ENCODE measurements around the gene SLC17A9.
A peak's percentile ranks its signal among the peaks of the same experiment; 100 is the strongest.
"Not testable (repeated sequence)": the region's sequence is repeated elsewhere in the genome, so short reads cannot be mapped to it uniquely, and the experiment has no call there.

The SLC17A9 gene

DNA sequence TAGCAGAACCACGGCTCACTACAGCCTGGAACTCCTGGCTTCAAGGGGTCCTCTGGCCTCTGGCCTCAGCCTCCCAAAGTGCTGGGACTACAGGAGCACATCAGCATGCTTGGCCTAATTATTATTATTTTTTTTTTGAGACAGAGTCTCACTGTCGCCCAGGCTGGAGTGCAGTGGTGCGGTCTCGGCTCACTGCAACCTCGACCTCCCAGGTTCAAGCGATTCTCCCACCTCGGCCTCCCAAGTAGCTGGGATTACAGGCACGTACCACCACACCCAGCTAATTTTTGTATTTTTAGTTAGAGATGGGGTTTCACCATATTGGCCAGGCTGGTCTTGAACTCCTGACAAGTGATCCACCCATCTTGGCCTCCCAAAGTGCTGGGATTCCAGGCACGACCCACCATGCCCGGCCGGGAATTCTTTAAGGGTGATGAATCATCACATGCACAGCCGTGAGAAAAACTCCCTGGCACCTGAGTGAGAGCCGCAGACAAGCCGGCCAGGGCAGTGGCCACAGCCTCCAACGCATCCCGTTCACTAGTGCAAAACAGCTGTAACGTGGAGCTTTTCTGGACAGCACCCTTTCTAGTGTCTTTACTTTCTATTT, 29.3 kb upstream of the SLC17A9 start:
- peak overlapping the region; percentile 99 for H3K9ac ChIP-seq (ENCODE audit: low read length)
- H3K4me1 ChIP-seq (ENCODE audit: control insufficient read depth, insufficient read depth, low read length) = peaks cover 72% of the 10 kb centered on the region
- peak overlapping the region; percentile 93 for H3K4me3 ChIP-seq (ENCODE audit: low read length)
- H3K27me3 ChIP-seq (replicated peaks; ENCODE audit: control insufficient read depth, insufficient read depth, low read length); H3K9me3 ChIP-seq (ENCODE audit: control insufficient read depth, low read length); H3K36me3 ChIP-seq (ENCODE audit: control insufficient read depth, insufficient read depth, low read length, severe bottlenecking): not testable (repeated sequence)
- DNase-seq (ENCODE audit: low read depth) = peak; percentile 59

DNA sequence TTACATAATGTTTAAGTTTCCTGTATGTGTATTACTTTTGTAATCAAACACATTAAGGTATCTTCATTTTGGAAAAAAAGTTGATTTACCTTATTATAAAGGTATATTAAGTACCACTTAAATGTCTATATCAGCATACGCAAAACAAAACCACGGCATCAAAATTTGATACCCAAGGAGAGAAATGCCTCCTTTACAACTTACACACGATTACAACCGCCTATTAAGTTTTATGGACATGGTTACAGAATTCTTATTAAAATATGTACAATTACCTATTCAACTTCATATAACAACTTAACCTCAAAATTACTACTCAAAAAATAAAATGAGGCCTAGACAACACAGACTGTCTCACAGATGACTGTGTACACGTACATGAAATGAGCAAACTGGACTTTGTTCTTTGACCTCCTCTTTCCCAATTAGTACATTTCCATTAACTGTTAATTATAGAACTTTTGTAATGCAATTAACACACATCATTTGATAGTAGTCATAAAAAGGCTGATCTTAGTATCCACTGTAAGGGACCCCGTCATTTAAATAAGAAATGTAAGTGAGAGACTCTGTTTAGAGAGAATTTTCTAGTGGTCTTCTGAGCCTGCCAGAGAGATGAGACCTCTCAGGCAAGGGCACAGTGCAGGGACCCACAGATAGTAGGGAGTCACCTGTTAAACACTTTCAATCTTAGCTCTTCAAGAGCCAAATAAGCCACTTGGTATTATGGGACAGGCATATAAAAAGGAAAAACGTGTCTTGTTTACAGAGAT, 28.7 kb upstream of the SLC17A9 start:
- H3K4me1 ChIP-seq (ENCODE audit: control insufficient read depth, insufficient read depth, low read length) = peaks cover 72% of the 10 kb centered on the region
- H3K4me3 ChIP-seq (ENCODE audit: low read length) = peak overlapping the region; percentile 93

DNA sequence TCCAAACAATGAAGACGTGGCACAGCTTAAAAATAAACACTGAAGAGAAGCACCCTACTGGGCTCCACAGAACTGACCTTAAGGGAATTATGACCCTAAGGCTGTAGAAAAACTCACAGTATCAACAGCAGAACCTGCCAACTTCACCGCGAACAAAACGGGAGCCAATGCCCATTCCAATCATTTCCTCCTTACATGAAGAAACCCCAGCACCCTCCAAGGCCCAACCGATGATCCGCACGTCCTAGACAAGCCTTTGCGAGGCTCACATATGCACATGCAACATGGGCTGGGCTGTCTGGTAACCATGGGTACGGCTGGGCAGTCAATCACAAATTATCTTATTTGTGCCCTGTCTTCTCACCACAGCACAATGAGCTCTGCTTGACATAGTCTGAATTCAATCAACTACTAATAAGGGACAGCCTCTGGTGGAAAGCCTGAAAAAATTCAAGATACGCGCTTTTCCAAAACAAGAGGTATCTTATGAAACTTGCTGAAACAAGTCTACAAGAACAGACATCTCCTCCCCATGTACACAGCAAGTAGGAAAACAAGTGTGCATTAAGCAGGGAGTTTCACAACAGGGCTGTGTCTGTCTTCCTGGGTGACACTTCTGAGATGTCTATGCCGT, 27.9 kb upstream of the SLC17A9 start:
- peak overlapping the region; percentile 99 for H3K9ac ChIP-seq (ENCODE audit: low read length)
- no peaks in the 10 kb centered on the region for H3K27me3 ChIP-seq (replicated peaks; ENCODE audit: control insufficient read depth, insufficient read depth, low read length)
- H3K36me3 ChIP-seq (ENCODE audit: control insufficient read depth, insufficient read depth, low read length, severe bottlenecking) = no peaks in the 10 kb centered on the region
- H3K4me1 ChIP-seq (ENCODE audit: control insufficient read depth, insufficient read depth, low read length) = peaks cover 71% of the 10 kb centered on the region
- DNase-seq (ENCODE audit: low read depth) = peak; percentile 70
- H3K4me3 ChIP-seq (ENCODE audit: low read length) = peak overlapping the region; percentile 93
- no peaks in the 10 kb centered on the region for H3K9me3 ChIP-seq (ENCODE audit: control insufficient read depth, low read length)

More for the DNA sequence above, 28.7 kb upstream of the SLC17A9 start:
- no peak for DNase-seq (ENCODE audit: low read depth)
- no peaks in the 10 kb centered on the region for H3K36me3 ChIP-seq (ENCODE audit: control insufficient read depth, insufficient read depth, low read length, severe bottlenecking)
- H3K27me3 ChIP-seq (replicated peaks; ENCODE audit: control insufficient read depth, insufficient read depth, low read length) = no peaks in the 10 kb centered on the region
- H3K9ac ChIP-seq (ENCODE audit: low read length) = peak overlapping the region; percentile 99
- no peaks in the 10 kb centered on the region for H3K9me3 ChIP-seq (ENCODE audit: control insufficient read depth, low read length)

DNA sequence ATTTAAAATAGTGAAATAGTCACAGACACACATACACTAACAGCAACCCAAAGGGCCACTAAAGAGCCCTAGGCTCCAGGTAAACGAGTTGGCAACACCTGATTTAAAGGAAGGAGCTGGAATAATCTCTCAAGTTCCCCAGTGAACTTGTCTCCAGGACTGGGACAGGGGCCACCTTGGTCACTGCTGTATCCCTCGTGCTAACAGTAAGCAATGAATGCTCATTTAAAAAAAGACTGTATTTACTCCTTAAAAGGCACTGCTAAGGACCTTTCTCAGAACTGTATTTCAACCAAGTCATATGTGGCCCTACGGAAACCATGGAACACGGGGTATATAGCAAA, 27.5 kb upstream of the SLC17A9 start:
- Histone ChIP-seq H3K9ac (ENCODE audit: low read length) (peak overlapping the region; percentile 99), H3K9me3 (ENCODE audit: control insufficient read depth, low read length) (no peaks in the 10 kb centered on the region), H3K4me3 (ENCODE audit: low read length) (peak overlapping the region; percentile 93), H3K27me3 (replicated peaks; ENCODE audit: control insufficient read depth, insufficient read depth, low read length) (no peaks in the 10 kb centered on the region), H3K36me3 (ENCODE audit: control insufficient read depth, insufficient read depth, low read length, severe bottlenecking) (no peaks in the 10 kb centered on the region), H3K4me1 (ENCODE audit: control insufficient read depth, insufficient read depth, low read length) (peaks cover 70% of the 10 kb centered on the region)
- no peak for DNase-seq (ENCODE audit: low read depth)

DNA sequence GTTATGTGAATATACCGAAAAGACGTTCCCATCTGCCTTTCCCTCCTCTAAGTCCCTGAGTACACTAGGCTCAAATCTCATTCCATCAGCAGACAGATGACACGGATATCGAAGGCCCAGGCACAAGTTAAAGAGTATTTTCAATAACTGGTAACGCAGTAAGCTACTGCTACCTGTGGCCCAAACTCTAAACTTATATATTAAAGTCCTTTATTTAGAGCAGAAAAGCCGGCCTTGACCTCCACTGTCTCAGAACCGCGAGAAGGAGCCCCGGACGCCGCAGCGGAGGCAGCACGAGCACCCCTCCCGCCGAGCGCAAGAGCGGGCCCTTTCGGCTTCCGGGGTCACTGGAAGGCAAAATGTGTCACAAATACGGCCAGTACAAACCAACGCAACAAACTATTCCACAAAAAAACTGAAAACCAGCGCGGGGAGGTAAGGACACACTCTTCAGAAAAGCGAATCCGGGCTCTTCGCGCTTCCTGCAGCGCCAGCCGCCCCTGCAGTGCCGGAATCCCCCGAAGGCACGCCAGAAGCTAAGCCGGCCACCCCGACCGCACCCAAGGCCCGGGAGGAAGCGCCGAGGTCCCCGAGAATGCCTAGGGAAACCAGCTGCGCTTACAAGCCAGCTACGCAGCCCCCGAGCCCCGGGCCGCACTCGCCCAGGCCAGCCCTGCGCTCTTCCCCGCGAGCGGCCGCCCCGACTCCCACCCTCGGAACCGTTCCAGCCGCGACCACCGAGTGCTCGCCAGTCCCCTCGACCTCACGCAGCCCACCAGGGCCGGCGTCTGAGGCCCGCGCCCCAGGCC, 26.9 kb upstream of the SLC17A9 start:
- Histone ChIP-seq H3K9ac (ENCODE audit: low read length) (peak overlapping the region; percentile 99), H3K36me3 (ENCODE audit: control insufficient read depth, insufficient read depth, low read length, severe bottlenecking) (no peaks in the 10 kb centered on the region), H3K4me1 (ENCODE audit: control insufficient read depth, insufficient read depth, low read length) (peaks cover 64% of the 10 kb centered on the region), H3K9me3 (ENCODE audit: control insufficient read depth, low read length) (no peaks in the 10 kb centered on the region), H3K27me3 (replicated peaks; ENCODE audit: control insufficient read depth, insufficient read depth, low read length) (no peaks in the 10 kb centered on the region), H3K4me3 (ENCODE audit: low read length) (peak overlapping the region; percentile 93)
- peak; percentile 66 for DNase-seq (ENCODE audit: low read depth)

DNA sequence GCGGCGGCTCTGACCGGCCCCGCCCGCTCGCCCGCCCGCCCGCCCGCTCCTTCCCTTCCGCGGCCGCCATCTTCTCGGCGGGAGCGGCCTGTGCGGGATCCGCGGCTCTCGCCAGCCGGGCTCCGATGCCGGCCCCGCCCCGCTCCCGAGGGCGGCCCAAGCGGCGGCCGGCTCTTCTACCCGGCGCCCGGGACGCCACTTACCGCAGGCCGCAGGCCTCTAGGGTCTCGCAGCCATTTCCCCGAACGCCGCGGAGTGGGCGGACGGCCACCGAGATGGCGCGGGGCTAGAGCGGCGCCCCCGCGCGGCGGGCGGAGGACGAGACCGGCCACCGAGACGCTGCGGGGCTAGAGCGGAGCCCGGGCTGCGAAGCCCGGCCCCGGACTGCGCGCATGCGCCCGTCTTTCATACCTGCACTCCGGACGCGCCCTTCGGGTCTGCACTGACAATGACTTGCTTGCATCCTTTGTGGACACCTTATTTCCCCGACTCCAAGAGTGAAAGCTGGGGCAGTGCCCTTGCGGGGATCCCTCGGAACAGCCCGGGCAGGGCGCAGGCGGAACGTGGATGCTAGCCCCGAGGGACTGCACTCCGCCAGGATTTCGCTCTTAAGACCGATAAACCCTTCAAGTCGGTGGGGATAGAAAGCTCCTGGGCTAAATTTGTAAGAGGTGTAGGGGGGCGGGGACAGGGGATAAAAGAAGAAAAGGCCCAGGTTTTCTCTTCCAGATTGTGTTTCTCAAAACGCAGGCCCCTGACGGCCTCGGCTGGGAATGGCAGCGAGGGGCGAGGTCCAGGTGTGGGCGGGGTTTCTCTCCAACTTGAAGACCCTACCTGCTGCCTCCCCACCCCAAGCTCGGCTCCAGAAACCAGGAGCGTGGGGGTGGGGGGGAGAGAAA, 26.0 kb upstream of the SLC17A9 start, which contains the start of gene DIDO1:
Gene DIDO1 (minus strand): TSS at position 277 of the 899 bp plus-strand sequence.
- Histone ChIP-seq H3K9ac (ENCODE audit: low read length) (peak within 1 kb of the TSS; percentile 99), H3K4me1 (ENCODE audit: control insufficient read depth, insufficient read depth, low read length) (peaks cover 55% of the 10 kb centered on the region), H3K4me3 (ENCODE audit: low read length) (peak within 1 kb of the TSS; percentile 93), H3K36me3 (ENCODE audit: control insufficient read depth, insufficient read depth, low read length, severe bottlenecking) (no peaks in the 10 kb centered on the region), H3K27me3 (replicated peaks; ENCODE audit: control insufficient read depth, insufficient read depth, low read length) (no peaks in the 10 kb centered on the region), H3K9me3 (ENCODE audit: control insufficient read depth, low read length) (no peaks in the 10 kb centered on the region)
- DNase-seq (ENCODE audit: low read depth) = peak; percentile 94

DNA sequence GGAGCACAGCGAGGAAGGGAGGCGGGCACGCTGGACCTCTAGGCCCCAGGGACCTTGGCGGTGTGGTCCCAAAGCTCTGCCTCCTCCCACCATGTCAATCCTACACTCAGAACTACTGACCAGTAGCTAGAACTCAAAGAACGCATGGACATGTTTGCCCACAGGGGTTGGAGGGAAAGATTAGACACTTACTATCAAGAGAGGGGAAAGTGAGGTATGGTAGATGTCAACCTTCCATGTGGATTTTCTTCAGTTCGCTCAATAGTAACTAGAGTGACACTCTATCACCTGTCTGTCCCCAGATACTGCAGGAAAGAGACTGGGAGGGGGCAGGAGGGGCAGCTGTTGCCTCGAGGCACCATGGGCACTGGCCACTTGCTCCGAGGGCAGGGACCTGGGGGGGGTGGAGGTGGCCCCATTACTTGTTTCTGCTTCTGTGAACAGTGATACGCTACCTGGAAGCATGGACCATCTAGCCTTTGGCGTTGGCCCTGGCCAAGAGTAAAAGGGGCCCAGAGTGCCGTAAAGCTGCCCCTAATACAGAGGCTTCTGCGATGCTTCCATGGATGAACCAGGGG, 25.3 kb upstream of the SLC17A9 start:
- H3K4me3 ChIP-seq (ENCODE audit: low read length) = peak overlapping the region; percentile 93
- no peaks in the 10 kb centered on the region for H3K9me3 ChIP-seq (ENCODE audit: control insufficient read depth, low read length)
- no peaks in the 10 kb centered on the region for H3K36me3 ChIP-seq (ENCODE audit: control insufficient read depth, insufficient read depth, low read length, severe bottlenecking)
- DNase-seq (ENCODE audit: low read depth) = no peak
- H3K9ac ChIP-seq (ENCODE audit: low read length) = peak overlapping the region; percentile 99
- peaks cover 51% of the 10 kb centered on the region for H3K4me1 ChIP-seq (ENCODE audit: control insufficient read depth, insufficient read depth, low read length)
- H3K27me3 ChIP-seq (replicated peaks; ENCODE audit: control insufficient read depth, insufficient read depth, low read length) = no peaks in the 10 kb centered on the region

DNA sequence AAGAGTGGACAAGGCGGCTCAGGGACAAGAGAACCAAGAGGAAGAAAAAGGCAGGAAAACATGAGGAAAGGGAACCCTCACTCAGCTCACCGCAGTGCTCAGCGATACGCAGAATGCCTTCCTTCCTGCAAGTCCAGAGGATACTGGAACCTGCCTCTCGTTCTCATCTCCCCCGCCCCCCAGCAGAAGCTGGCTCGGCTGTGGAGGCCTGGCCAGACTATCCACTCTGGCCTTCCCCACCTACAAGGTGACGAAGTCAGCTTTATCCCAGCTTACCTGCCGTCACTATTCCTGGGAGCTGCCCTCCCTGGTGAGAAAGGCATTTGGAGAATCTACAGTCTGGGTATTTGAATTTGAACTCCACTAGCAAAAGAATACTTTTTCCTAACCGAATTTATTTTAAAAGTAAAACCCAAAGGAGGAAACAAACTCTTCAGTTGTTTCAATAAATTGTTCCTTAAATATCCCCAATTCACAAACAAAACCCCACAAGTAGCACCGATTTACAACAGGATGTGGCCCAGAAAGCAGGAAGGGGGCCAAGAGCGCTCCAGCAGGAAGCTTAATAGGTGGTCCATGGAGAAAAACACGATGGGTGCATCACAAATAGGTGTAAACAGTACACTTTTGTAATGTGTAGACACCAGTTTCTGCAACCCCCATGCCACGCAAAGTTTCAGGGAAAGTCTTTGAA, 24.1 kb upstream of the SLC17A9 start:
- no peaks in the 10 kb centered on the region for H3K9me3 ChIP-seq (ENCODE audit: control insufficient read depth, low read length)
- H3K9ac ChIP-seq (ENCODE audit: low read length) = peak overlapping the region; percentile 88
- peak overlapping the region; percentile 85 for H3K4me3 ChIP-seq (ENCODE audit: low read length)
- no peaks in the 10 kb centered on the region for H3K36me3 ChIP-seq (ENCODE audit: control insufficient read depth, insufficient read depth, low read length, severe bottlenecking)
- H3K4me1 ChIP-seq (ENCODE audit: control insufficient read depth, insufficient read depth, low read length) = peaks cover 41% of the 10 kb centered on the region
- no peak for DNase-seq (ENCODE audit: low read depth)
- H3K27me3 ChIP-seq (replicated peaks; ENCODE audit: control insufficient read depth, insufficient read depth, low read length) = no peaks in the 10 kb centered on the region

DNA sequence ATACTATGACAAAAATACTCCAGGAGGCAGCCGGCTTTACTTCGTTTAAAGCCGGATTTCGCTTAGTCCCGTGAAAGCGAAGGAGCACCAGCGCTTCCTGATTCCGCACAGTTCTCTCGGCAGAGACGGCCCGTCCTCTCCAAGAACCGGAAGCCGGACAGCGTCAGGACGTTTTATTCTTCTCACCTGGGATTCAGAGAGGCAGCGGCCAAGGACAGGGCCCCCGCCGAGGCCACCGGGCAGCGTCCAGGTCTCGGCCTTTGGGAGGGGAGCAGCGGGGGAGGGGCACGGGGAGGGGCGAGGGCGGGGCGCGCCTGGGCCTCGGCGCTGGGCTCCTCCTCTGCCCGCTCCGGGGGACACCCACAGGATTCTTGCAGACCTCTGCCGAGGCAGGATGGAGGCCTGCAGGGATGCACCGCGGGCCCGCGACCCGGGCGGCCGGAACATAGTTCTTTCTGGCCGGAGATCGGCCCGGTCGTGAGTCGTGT, 23.4 kb upstream of the SLC17A9 start:
- no peaks in the 10 kb centered on the region for H3K36me3 ChIP-seq (ENCODE audit: control insufficient read depth, insufficient read depth, low read length, severe bottlenecking)
- H3K4me1 ChIP-seq (ENCODE audit: control insufficient read depth, insufficient read depth, low read length) = peaks cover 34% of the 10 kb centered on the region
- peak overlapping the region; percentile 88 for H3K9ac ChIP-seq (ENCODE audit: low read length)
- peak overlapping the region; percentile 85 for H3K4me3 ChIP-seq (ENCODE audit: low read length)
- H3K9me3 ChIP-seq (ENCODE audit: control insufficient read depth, low read length) = no peaks in the 10 kb centered on the region
- DNase-seq (ENCODE audit: low read depth) = peak; percentile 83
- H3K27me3 ChIP-seq (replicated peaks; ENCODE audit: control insufficient read depth, insufficient read depth, low read length) = no peaks in the 10 kb centered on the region
